HG03025 (cell line): ENCODE data around the gene S100A14.
"Not testable (repeated sequence)": the region's sequence is repeated elsewhere in the genome, so short reads cannot be mapped to it uniquely, and the experiment has no call there.

Experiments
- ATAC-seq: cut with Tn5 transposase; IDR thresholded peaks from one replicate; pipeline ENCODE4 v1.9.1; 2021; ENCODE audit warnings: mild to moderate bottlenecking, moderate library complexity; ENCODE audit not compliant: unreplicated experiment, low FRiP score

S100A14 gene

DNA sequence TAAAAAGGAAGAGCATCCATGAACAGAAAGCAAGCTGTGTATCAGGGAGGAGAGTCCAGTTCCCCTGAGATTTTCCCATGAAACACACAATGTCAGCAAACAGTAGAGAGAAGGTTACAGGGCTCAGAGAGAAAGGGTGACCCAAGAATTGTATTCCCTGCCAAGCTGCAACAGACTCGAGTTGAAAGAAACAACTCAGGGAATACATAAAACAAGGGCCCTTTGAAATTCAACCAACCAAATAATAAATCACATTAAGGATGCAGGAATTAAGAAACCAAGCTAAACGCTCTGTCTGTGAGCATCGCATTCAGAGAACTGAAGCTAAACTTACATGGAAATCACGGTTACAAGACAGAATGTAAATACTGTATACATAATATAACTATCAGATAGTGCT, 23.4 kb downstream of the S100A14 start:
- ATAC-seq = no peak

DNA sequence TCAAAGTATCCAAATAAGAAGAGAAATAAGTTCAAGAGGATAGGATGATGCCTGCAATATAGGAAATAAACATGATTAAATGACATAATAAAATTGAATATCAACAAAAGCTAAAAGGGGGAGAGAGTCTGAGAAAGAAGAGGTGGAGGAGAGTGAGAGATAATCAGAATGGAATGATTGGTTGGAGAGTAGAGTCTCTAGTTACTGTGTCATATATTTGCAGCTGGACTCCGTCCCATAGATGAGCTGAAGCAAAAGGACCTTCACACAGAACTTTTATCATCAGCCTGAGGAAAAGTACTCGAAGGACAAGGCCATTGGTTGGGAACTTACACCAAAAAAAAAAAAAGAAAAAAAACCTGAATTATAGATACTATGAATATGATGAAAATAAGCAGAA, 27.6 kb downstream of the S100A14 start:
- no peak for ATAC-seq

- not testable (repeated sequence) for ATAC-seq
These were observed 28.1 kb downstream of the S100A14 start for GRCh38 chr1:153588033-153588432.

GRCh38 chr1:153587314-153587713, 28.8 kb downstream of the S100A14 start:
- no peak for ATAC-seq

- ATAC-seq = no peak
These were observed 29.8 kb downstream of the S100A14 start for GRCh38 chr1:153586347-153586746.

DNA sequence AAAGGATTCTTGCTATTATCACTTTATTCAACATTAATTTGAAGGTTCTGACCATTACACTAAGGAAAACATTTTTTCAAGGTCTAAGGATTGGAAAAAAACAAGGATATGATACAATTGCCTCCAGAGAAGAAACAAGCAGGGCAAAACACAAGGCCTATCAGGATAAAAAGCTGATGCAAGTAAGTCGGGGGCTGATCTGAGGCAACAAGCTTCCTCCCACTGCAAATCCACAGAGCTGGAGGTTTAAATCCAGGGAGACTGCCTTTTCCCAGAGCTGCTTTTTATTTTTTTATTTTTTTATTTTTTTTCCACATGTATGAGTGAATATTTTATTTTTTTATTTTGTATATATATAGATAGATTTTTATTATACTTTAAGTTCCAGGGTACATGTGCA, 31.1 kb downstream of the S100A14 start:
- no peak for ATAC-seq

DNA sequence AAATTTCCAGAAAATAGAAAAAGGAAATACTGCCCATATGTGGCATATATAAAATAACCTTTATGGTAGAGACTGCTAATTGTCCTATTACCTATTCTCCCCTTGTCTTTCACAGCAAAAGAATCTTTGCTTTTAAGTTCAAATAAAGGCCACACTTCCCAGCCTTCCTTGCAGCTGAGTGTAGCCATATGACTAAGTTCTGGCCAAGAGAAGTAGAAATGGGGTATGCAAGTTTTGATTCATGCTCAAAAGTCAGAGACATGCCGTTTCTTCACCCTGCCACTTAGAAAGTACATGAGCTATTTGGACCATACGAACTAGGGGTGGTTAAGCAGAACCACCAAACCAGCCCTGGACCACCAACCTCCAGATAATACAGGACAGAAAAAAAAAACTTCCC, 32.1 kb downstream of the S100A14 start:
- no peak for ATAC-seq

DNA sequence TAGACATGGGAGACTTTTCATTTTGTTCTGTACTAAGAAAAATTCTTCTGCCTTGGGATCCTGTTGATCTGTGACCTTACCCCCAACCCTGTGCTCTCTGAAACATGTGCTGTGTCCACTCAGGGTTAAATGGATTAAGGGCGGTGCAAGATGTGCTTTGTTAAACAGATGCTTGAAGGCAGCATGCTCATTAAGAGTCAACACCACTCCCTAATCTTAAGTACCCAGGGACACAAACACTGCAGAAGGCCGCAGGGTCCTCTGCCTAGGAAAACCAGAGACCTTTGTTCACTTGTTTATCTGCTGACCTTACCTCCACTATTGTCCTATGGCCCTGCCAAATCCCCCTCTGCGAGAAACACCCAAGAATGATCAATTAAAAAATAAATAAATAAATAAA, 32.6 kb downstream of the S100A14 start:
- not testable (repeated sequence) for ATAC-seq

DNA sequence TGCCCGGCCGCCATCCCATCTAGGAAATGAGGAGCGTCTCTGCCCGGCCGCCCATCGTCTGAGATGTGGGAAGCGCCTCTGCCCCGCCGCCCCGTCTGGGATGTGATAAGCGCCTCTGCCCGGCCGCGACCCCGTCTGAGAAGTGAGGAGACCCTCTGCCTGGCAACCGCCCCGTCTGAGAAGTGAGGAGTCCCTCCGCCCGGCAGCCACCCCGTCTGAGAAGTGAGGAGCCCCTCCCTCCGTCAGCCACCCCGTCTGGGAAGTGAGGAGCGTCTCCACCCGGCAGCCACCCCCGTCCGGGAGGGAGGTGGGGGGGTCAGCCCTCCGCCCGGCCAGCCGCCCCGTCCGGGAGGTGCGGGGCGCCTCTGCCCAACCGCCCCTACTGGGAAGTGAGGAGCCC, 33.3 kb downstream of the S100A14 start:
- not testable (repeated sequence) for ATAC-seq

DNA sequence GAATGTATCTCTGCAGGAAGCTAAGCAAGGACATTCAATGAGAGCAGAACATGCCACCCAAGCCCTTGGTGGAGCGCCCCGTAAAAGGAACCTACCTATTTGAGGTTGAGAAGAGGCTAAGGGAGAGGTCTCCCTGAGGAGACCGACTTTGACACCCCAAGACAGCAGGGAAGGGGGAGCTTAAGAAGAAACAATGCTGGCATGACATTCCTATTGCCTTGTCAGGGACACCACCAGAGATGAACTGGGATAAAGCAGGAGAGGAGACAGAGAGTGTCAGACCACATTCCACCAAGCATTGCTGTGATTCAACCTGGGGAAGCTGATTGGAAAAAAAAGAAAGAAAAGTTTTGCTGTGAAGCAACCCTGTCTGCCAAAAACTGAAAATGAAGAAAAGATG, 37.2 kb downstream of the S100A14 start:
- ATAC-seq = no peak

GRCh38 chr1:153578490-153578889, 37.6 kb downstream of the S100A14 start:
- ATAC-seq = no peak

- ATAC-seq = no peak
These were observed 38.5 kb downstream of the S100A14 start for GRCh38 chr1:153577624-153578051.

DNA sequence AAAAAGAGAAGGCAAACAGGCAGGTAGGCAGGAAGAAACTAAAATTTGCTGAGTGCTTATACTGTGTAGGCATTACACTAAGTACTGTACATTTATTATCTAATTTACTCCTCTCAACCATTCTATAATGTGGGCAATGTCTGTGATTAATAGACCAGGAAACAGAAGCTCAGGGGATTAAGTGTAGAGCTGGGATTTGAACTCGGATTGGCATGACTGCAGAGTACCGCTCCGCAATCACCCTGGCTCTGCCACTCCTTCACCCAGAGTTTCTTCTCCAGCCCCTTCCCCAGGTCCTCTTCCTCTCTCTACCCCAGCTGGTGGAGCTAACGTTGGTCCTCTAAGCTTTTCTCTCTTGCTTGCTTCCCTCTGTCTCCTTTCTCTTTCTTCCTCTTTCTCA, 39.0 kb downstream of the S100A14 start:
- no peak for ATAC-seq

- ATAC-seq = not testable (repeated sequence)
These were observed 40.6 kb downstream of the S100A14 start for GRCh38 chr1:153575497-153575896.

DNA sequence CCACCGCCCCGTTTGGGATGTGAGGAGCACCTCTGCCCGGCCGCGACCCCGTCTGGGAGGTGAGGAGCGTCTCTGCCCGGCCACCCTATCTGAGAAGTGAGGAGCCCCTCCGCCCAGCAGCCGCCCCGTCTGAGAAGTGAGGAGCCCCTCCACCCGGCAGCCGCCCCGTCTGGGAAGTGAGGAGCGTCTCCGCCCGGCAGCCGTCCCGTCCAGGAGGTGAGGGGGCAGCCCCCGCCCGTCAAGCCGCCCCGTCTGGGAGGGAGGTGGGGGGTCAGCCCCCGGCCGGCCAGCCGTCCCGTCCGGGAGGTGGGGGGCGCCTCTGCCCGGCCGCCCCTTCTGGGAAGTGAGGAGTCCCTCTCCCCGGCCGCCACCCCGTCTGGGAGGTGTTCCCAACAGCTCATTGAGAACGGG, 41.0 kb downstream of the S100A14 start:
- not testable (repeated sequence) for ATAC-seq

DNA sequence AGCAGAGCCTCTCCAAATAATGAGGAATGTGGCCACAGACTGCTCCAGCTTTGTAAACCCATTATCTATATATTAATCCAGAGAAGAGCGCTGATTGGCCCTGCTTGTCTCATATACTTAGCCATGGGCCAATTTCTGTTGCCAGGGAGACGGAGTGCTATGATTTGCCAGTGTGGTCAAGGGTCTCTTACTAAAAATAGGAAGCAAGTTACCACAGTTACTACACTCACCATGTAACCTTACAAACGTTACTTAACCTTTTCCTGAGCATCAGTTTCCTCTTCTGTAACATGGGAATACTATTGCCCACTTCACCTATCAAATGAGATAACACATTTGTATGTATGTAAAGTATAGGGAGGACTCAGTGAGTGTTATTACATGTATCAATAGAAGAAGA, 42.8 kb downstream of the S100A14 start:
- no peak for ATAC-seq

GRCh38 chr1:153572569-153573015, 43.5 kb downstream of the S100A14 start:
- no peak for ATAC-seq

DNA sequence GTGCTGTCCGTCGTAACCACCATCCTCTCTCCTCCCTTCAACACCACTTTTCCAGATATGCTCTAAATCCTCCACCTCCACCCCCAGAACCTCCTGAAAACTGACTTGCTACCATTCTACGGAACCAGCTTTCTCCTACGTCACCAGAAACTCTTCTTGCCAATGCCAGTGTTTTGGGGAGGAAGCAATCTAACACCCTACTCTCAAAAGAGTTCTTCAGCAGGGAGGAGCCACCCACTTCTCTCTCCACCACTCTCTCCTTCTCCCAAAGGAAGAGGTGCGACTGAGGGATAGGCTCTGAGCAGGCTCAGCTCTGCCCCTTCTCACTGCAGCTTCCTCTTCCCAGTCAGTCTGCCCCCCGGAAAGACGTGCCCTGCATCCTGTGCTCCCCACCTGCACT, 44.4 kb downstream of the S100A14 start:
- no peak for ATAC-seq

DNA sequence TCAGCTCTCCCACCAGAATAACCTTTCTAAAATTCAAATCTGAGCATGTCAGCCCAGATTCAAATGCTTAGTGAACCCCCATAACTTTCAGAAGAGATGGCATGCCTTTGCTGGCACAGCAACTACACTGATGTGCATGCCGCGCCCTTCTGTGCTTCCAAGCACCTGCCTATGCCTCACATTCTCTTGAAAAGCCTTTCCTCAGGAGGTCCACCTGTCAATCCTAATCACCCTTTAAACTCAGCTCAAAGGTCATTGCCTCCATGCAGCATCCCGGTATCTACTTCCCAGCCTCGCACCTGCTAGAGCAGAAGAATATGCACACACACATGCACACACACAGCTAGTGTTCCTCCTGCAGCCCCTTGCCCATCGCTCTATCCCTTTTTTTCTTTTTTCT, 45.3 kb downstream of the S100A14 start:
- ATAC-seq = no peak

GRCh38 chr1:153569465-153569864, 46.7 kb downstream of the S100A14 start:
- ATAC-seq = no peak

DNA sequence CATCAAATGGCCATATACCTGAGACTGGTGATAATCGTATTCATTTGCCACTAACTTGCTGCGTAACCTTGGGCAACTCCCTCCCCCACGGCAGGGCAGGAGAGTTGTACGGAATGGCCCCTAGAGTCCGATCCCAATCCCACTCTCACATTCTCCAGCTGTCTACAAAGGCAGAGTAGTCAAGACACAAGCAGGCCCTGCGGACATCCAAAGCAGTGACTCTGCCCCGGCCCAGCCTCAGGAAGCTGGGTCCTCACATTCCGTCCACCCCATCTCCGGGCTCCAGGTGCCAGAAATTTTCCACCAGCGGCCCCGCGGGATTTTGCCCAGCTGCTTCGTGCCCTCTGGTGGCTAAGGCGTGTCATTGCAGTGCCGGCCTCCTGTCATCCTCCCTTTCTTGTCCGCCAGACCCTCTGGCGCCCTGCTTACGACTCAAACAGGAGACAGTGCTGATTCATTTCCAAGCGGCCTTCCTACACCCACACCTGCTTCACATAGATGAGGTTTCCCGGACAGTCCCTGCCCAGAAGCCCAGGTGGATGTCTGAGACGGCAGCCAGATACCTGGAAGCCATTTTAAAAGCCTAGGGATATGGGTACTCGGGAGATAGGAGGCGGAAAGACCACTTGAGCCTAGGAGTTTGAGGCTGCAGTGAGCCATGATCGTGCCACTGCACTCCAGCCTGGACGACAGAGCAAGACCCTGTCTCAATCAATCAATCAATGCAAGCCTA, 47.6 kb downstream of the S100A14 start:
- no peak for ATAC-seq

GRCh38 chr1:153567621-153568366, 48.3 kb downstream of the S100A14 start:
- no peak for ATAC-seq
